Measurements from ENCODE around the gene SPTA1. TPM values are rescaled to one million over a fixed set of nuclear protein-coding genes. Genes with fewer than 3 reads are reported as not detected.
A peak's percentile ranks its signal among the peaks of the same experiment; 100 is the strongest.

Gene SPTA1
- not detected for total RNA-seq

- Mint-ChIP-seq H3K4me3 (no peak within 1 kb of the TSS), H3K36me3 (ENCODE audit: insufficient read depth in 2 of 2) (no peaks in the 10 kb centered on the region), H3K27me3 (ENCODE audit: low read depth) (peaks cover 38% of the 10 kb centered on the region), H3K9me3 (no peaks in the 10 kb centered on the region), H3K27ac (no peak within 1 kb of the TSS), H3K4me1 (ENCODE audit: low read depth) (no peaks in the 10 kb centered on the region)
- DNase-seq = no peak
- ATAC-seq (replicated peaks in 1 of 2) = no peak
Measured at GRCh38 chr1:158686111-158687009, at the start of gene SPTA1. Gene SPTA1 (minus strand): TSS chr1:158686715. CDS start chr1:158686517, 198 bp downstream.

- Mint-ChIP-seq H3K4me3 (no peak overlapping the region), H3K27ac (no peak overlapping the region), H3K9me3 (no peaks in the 10 kb centered on the region), H3K36me3 (ENCODE audit: insufficient read depth in 2 of 2) (no peaks in the 10 kb centered on the region), H3K4me1 (ENCODE audit: low read depth) (no peaks in the 10 kb centered on the region), H3K27me3 (ENCODE audit: low read depth) (peaks cover 22% of the 10 kb centered on the region)
- ATAC-seq (replicated peaks in 1 of 2) = no peak
- DNase-seq = no peak
Measured at GRCh38 chr1:158735848-158736247, 49.3 kb upstream of the SPTA1 start.

GRCh38 chr1:158732524-158732923, 46.0 kb upstream of the SPTA1 start:
- Mint-ChIP-seq H3K27ac (no peak overlapping the region), H3K36me3 (ENCODE audit: insufficient read depth in 2 of 2) (no peaks in the 10 kb centered on the region), H3K9me3 (no peaks in the 10 kb centered on the region), H3K4me1 (ENCODE audit: low read depth) (no peaks in the 10 kb centered on the region), H3K27me3 (ENCODE audit: low read depth) (peaks cover 4% of the 10 kb centered on the region), H3K4me3 (no peak overlapping the region)
- no peak for DNase-seq
- no peak for ATAC-seq (replicated peaks in 1 of 2)

- no peak for DNase-seq
- no peak for ATAC-seq (replicated peaks in 1 of 2)
- Mint-ChIP-seq H3K36me3 (ENCODE audit: insufficient read depth in 2 of 2) (no peaks in the 10 kb centered on the region), H3K27me3 (ENCODE audit: low read depth) (peaks cover 5% of the 10 kb centered on the region), H3K27ac (no peak overlapping the region), H3K4me3 (no peak overlapping the region), H3K4me1 (ENCODE audit: low read depth) (no peaks in the 10 kb centered on the region), H3K9me3 (no peaks in the 10 kb centered on the region)
Measured at GRCh38 chr1:158731707-158732106, 45.2 kb upstream of the SPTA1 start.

GRCh38 chr1:158730453-158730852, 43.9 kb upstream of the SPTA1 start:
- Mint-ChIP-seq H3K36me3 (ENCODE audit: insufficient read depth in 2 of 2) (no peaks in the 10 kb centered on the region), H3K27ac (no peak overlapping the region), H3K4me1 (ENCODE audit: low read depth) (no peaks in the 10 kb centered on the region), H3K4me3 (no peak overlapping the region), H3K27me3 (ENCODE audit: low read depth) (peaks cover 11% of the 10 kb centered on the region), H3K9me3 (no peaks in the 10 kb centered on the region)
- no peak for DNase-seq
- ATAC-seq (replicated peaks in 1 of 2) = no peak

GRCh38 chr1:158728510-158729225, 42.2 kb upstream of the SPTA1 start:
- Mint-ChIP-seq H3K27me3 (ENCODE audit: low read depth) (peaks cover 22% of the 10 kb centered on the region), H3K27ac (peak overlapping the region; percentile 82), H3K4me1 (ENCODE audit: low read depth) (no peaks in the 10 kb centered on the region), H3K36me3 (ENCODE audit: insufficient read depth in 2 of 2) (no peaks in the 10 kb centered on the region), H3K9me3 (no peaks in the 10 kb centered on the region), H3K4me3 (no peak overlapping the region)
- ATAC-seq (replicated peaks in 1 of 2) = no peak
- no peak for DNase-seq

- ATAC-seq (replicated peaks in 1 of 2) (no peak), DNase-seq (no peak)
- Mint-ChIP-seq H3K4me1 (ENCODE audit: low read depth) (no peaks in the 10 kb centered on the region), H3K27ac (no peak overlapping the region), H3K9me3 (no peaks in the 10 kb centered on the region), H3K36me3 (ENCODE audit: insufficient read depth in 2 of 2) (no peaks in the 10 kb centered on the region), H3K4me3 (no peak overlapping the region), H3K27me3 (ENCODE audit: low read depth) (peaks cover 56% of the 10 kb centered on the region)
Measured at GRCh38 chr1:158724442-158724841, 37.9 kb upstream of the SPTA1 start.

- peaks cover 13% of the 10 kb centered on the region for H3K4me1 Mint-ChIP-seq (ENCODE audit: low read depth)
- peaks cover 69% of the 10 kb centered on the region for H3K27me3 Mint-ChIP-seq (ENCODE audit: low read depth)
- no peak within 1 kb of the TSS for H3K27ac Mint-ChIP-seq
- H3K36me3 Mint-ChIP-seq (ENCODE audit: insufficient read depth in 2 of 2) = no peaks in the 10 kb centered on the region
- H3K9me3 Mint-ChIP-seq = peaks cover 0 to 3% of the 10 kb centered on the region in 2 donors
- DNase-seq = no peak
- ATAC-seq (replicated peaks in 1 of 2) = no peak
- no peak within 1 kb of the TSS for H3K4me3 Mint-ChIP-seq
Measured at GRCh38 chr1:158720620-158721019, 34.1 kb upstream of the SPTA1 start, which contains the start of gene OR6K3. Gene OR6K3 (minus strand): TSS chr1:158720720. CDS start chr1:158718115, 2,605 bp downstream.

- Mint-ChIP-seq H3K27ac (no peak overlapping the region), H3K4me3 (no peak overlapping the region), H3K36me3 (ENCODE audit: insufficient read depth in 2 of 2) (no peaks in the 10 kb centered on the region), H3K4me1 (ENCODE audit: low read depth) (peaks cover 13% of the 10 kb centered on the region), H3K9me3 (peaks cover 0 to 3% of the 10 kb centered on the region in 2 donors), H3K27me3 (ENCODE audit: low read depth) (peaks cover 75% of the 10 kb centered on the region)
- no peak for DNase-seq
- no peak for ATAC-seq (replicated peaks in 1 of 2)
Measured at GRCh38 chr1:158719664-158720063, 33.1 kb upstream of the SPTA1 start.

GRCh38 chr1:158717344-158717743, 30.8 kb upstream of the SPTA1 start:
- Mint-ChIP-seq H3K27ac (no peak overlapping the region), H3K27me3 (ENCODE audit: low read depth) (peaks cover 76% of the 10 kb centered on the region), H3K4me3 (no peak overlapping the region)

GRCh38 chr1:158716335-158716734, 29.8 kb upstream of the SPTA1 start:
- H3K27me3 Mint-ChIP-seq (ENCODE audit: low read depth) = peaks cover 76% of the 10 kb centered on the region

More at GRCh38 chr1:158717344-158717743, 30.8 kb upstream of the SPTA1 start:
- Mint-ChIP-seq H3K4me1 (ENCODE audit: low read depth) (peaks cover 13% of the 10 kb centered on the region), H3K36me3 (ENCODE audit: insufficient read depth in 2 of 2) (no peaks in the 10 kb centered on the region), H3K9me3 (peaks cover 0 to 3% of the 10 kb centered on the region in 2 donors)
- DNase-seq (no peak), ATAC-seq (replicated peaks in 1 of 2) (no peak)

GRCh38 chr1:158714754-158715153, 28.2 kb upstream of the SPTA1 start:
- Mint-ChIP-seq H3K4me1 (ENCODE audit: low read depth) (peaks cover 13% of the 10 kb centered on the region), H3K36me3 (ENCODE audit: insufficient read depth in 2 of 2) (no peaks in the 10 kb centered on the region), H3K4me3 (no peak overlapping the region), H3K9me3 (peaks cover 0 to 3% of the 10 kb centered on the region in 2 donors), H3K27me3 (ENCODE audit: low read depth) (peaks cover 66% of the 10 kb centered on the region), H3K27ac (no peak overlapping the region)
- no peak for ATAC-seq (replicated peaks in 1 of 2)
- DNase-seq = no peak

More at GRCh38 chr1:158716335-158716734, 29.8 kb upstream of the SPTA1 start:
- Mint-ChIP-seq H3K9me3 (peaks cover 0 to 3% of the 10 kb centered on the region in 2 donors), H3K27ac (peak overlapping the region; percentile 83), H3K4me1 (ENCODE audit: low read depth) (peaks cover 13% of the 10 kb centered on the region), H3K36me3 (ENCODE audit: insufficient read depth in 2 of 2) (no peaks in the 10 kb centered on the region), H3K4me3 (peak overlapping the region in 1 of 2 donors; percentile 29)
- DNase-seq (no peak), ATAC-seq (replicated peaks in 1 of 2) (peak; percentile 80)

GRCh38 chr1:158711098-158711497, 24.6 kb upstream of the SPTA1 start:
- Mint-ChIP-seq H3K9me3 (no peaks in the 10 kb centered on the region), H3K27ac (no peak overlapping the region), H3K4me3 (no peak overlapping the region), H3K4me1 (ENCODE audit: low read depth) (no peaks in the 10 kb centered on the region), H3K27me3 (ENCODE audit: low read depth) (peaks cover 43% of the 10 kb centered on the region), H3K36me3 (ENCODE audit: insufficient read depth in 2 of 2) (no peaks in the 10 kb centered on the region)
- DNase-seq (no peak), ATAC-seq (replicated peaks in 1 of 2) (no peak)

Measured in activated T-cell treated with anti-CD3 and anti-CD28 coated beads, Interleukin-2, amount 50 U/mL, for 72 hours (primary cell).